Right lobe of liver (tissue), 6 donors: ENCODE data around the gene TEX19. TPM values are rescaled to one million over a fixed set of nuclear protein-coding genes. Genes with fewer than 3 reads are reported as not detected.

ENCODE experiments used
- ATAC-seq, 4 donors: fragments of 200-7000 bp; cut with Tn5 transposase; one replicate each; pipeline ENCODE4 v1.9.1; 2020; ENCODE audit warnings: mild to moderate bottlenecking in 4 of 4, moderate library complexity in 4 of 4
- DNase-seq, 3 donors: peaks; one replicate each; pipeline ENCODE4 v3.0.0-alpha.2; 2020
- H3K27ac ChIP-seq, 3 donors: fragments of 200-600 bp; one replicate each; pipeline ENCODE4 v1.8.0; 2022
- H3K27me3 ChIP-seq, 2 donors: fragments of 200-600 bp; one replicate each; pipeline ENCODE4 v1.8.0; 2022
- H3K36me3 ChIP-seq, 4 donors: fragments of 200-600 bp; sonication (generic) in 1 of 4; one replicate each; pipeline versions ENCODE4 v1.5.1 to v1.8.0; 2017 to 2022; ENCODE audit warnings: control low read depth in 1 of 4
- H3K4me1 ChIP-seq, 4 donors: fragments of 200-600 bp; sonication (generic) in 1 of 4; one replicate each; pipeline versions ENCODE4 v1.5.1 to v1.8.0; 2017 to 2022; ENCODE audit warnings: control low read depth in 1 of 4
- H3K4me3 ChIP-seq, 3 donors: fragments of 200-600 bp; one replicate each; pipeline ENCODE4 v1.8.0; 2022
- H3K9me3 ChIP-seq, 4 donors: fragments of 200-600 bp; sonication (generic) in 1 of 4; one replicate each; pipeline versions ENCODE4 v1.5.1 to v1.8.0; 2017 to 2022; ENCODE audit warnings: control low read depth in 1 of 4
- POLR2A ChIP-seq: fragments of 450-650 bp; IDR thresholded peaks from one replicate; pipeline ENCODE4 v1.6.1; 2017; ENCODE audit warnings: antibody characterized with exemption, mild to moderate bottlenecking
- WGBS: methylation state at CpG from one replicate; pipeline ENCODE4 v1.1.6; 2018; ENCODE audit warnings: low coverage, low lambda C conversion rate; ENCODE audit not compliant: insufficient coverage; ENCODE audit errors: missing lambda C conversion rate; 5-methylcytosine and 5-hydroxymethylcytosine counted together
- intact Hi-C, 2 donors: fragments of 100-400 bp; cut with DNase I; formaldehyde crosslinking; loops; one replicate each; pipeline versions ENCODE4 v1.11.2 to v1.14.1; 2022
- total RNA-seq, 6 experiments: library from RNA; depleted of rRNA in 2 of 6; stranded (reverse); fragments of >200 nt in 2 of 6; fragmentation: NEBNext Ultra II Directional in 3 of 6; extraction: Animal tissue kit (Norgen Biotek cat#: 25700) in 3 of 6; gene quantifications; one replicate each; pipeline versions ENCODE4 v1.1.0 to v1.2.4, GENCODE V29; 2016 to 2023
- TF ChIP-seq, protein P1 (sequence below), 4 donors: fragments of 200-600 bp in 3 of 4; fragments of 450-650 bp in 1 of 4; IDR thresholded peaks; one replicate each; pipeline versions ENCODE4 v1.5.1 to v1.8.0; 2016 to 2022; ENCODE audit warnings: antibody characterized with exemption in 4 of 4, mild to moderate bottlenecking in 2 of 4
- donor health status: DM: no; HTN: yes; CAD: no.
- donor health status: DM: no; HTN: no; CAD: no.
- donor health status: DM: no; HTN: no; CAD: no.
- donor health status: DM: no; HTN: yes; CAD: no.
- donor health status: DM: no; HTN: yes; CAD: no.

TEX19 gene
- total RNA-seq, 6 experiments from 2014 or later = not detected

DNA sequence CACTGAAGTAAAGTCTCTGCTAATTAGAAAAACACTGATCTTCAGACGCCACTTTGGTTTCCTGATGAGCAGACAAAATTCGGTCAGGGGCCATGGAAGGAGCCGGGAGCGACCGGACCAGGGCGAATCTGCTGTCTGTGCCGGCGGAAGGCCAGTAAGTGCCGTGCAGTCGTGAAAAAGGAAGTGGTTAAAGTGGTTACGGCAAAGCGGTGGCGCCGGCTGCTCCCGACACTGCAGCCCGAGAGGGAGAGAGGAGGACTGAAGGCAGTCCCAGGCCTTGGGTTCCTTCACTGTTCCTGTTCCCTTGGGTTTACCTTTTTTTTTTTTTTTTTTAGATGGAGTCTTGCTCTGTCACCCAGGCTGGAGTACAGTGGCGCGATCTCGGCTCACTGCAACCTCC lies 41.8 kb downstream of the TEX19 start:
- H3K36me3 ChIP-seq = no peaks in the 10 kb centered on the region
- peaks cover 0 to 8% (median 0%) of the 10 kb centered on the region in 4 donors for H3K4me1 ChIP-seq
- H3K4me3 ChIP-seq = no peak overlapping the region
- intact Hi-C loops = no loop called here
- TF ChIP-seq, protein P1, sequence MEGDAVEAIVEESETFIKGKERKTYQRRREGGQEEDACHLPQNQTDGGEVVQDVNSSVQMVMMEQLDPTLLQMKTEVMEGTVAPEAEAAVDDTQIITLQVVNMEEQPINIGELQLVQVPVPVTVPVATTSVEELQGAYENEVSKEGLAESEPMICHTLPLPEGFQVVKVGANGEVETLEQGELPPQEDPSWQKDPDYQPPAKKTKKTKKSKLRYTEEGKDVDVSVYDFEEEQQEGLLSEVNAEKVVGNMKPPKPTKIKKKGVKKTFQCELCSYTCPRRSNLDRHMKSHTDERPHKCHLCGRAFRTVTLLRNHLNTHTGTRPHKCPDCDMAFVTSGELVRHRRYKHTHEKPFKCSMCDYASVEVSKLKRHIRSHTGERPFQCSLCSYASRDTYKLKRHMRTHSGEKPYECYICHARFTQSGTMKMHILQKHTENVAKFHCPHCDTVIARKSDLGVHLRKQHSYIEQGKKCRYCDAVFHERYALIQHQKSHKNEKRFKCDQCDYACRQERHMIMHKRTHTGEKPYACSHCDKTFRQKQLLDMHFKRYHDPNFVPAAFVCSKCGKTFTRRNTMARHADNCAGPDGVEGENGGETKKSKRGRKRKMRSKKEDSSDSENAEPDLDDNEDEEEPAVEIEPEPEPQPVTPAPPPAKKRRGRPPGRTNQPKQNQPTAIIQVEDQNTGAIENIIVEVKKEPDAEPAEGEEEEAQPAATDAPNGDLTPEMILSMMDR (IDR thresholded peaks at IDR 0.05) = no peak
- TF ChIP-seq POLR2A = no peak
- no peaks in the 10 kb centered on the region for H3K9me3 ChIP-seq
- no peak overlapping the region for H3K27ac ChIP-seq
- peak; percentile 53 to 82 (median 58) for ATAC-seq
- H3K27me3 ChIP-seq = no peaks in the 10 kb centered on the region
- DNase-seq = peak in 1 of 3 donors; percentile 54
- 58% methylated on average over 18 of the region's 19 CpGs for WGBS

DNA sequence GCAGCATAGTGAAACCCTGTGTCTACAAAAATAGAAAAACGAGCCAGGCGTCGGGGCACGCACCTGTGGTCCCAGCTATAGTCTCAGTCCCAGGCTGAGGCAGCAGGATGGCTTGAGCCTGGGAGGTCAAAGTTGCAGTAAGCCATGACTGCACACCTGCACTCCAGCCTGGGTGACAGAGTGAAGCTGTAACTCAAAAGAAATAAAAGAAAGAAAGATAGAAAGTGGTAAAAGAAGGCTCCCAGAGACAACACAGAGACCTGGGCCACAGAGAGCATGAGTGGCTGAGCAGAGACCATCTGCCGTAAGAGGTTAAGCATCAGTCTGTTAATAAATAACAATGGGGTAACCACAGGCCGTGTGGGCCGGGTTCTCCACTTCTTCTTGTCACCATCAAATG lies 43.8 kb downstream of the TEX19 start:
- DNase-seq = no peak
- Histone ChIP-seq H3K4me1 (peaks cover 0 to 8% (median 0%) of the 10 kb centered on the region in 4 donors), H3K27me3 (no peaks in the 10 kb centered on the region), H3K4me3 (no peak overlapping the region), H3K9me3 (no peaks in the 10 kb centered on the region), H3K27ac (no peak overlapping the region), H3K36me3 (no peaks in the 10 kb centered on the region)
- TF ChIP-seq POLR2A = no peak
- TF ChIP-seq, protein P1 (IDR thresholded peaks at IDR 0.05) = no peak
- peak; percentile 71 to 82 (median 78) for ATAC-seq
- WGBS = 32% methylated on average over 6 of the region's 7 CpGs
- intact Hi-C loops = no loop called here

DNA sequence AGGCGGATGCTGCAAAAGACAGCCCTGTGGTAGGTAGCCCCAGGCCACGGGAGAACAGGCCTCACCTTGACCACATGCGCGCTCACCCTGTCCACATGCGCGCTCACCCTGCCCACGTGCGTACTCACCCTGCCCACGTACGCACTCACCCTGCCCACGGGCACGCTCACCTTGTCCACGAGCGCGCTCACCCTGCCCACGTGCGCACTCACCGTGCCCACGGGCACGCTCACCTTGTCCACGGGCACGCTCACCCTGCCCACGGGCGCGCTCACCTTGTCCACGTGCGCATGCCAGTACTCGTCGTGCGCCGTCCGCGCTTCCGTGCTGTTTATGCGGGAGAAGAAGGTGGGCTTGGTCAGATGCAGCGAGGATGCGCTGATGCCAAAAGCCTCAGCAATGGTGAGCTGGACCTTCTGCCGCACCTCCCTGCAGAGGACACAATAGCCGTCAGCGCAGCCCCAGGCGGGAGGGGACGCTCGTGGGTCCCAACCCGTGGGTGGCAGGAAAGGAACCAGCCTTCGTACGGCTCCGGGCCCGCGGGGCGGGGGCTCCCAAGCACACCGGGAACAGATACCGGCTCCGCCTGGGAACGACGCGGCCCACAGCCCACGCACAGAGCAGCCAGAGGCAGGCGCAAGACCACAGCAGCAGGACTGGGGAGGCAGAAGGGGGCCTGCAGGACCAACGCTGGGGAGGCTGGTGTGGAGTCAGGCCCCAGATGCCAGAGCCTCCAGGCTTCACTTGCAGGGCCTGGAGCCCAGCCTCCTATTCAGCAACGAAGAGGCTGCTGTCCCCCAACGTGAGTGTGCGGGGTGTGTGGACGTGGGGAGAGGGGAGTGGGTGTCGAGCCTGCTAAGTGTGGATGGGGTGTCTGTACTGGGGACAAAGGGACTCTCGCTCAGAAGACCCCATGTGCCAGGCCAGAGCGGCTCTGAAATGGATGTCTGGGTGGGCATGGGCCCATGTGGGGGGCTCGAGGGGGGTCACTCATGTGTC lies 44.9 kb downstream of the TEX19 start:
- DNase-seq = no peak
- Histone ChIP-seq H3K9me3 (no peaks in the 10 kb centered on the region), H3K36me3 (no peaks in the 10 kb centered on the region), H3K27me3 (no peaks in the 10 kb centered on the region), H3K4me3 (no peak overlapping the region), H3K4me1 (peaks cover 0 to 8% (median 0%) of the 10 kb centered on the region in 4 donors), H3K27ac (no peak overlapping the region)
- TF ChIP-seq, protein P1 (IDR thresholded peaks at IDR 0.05) = no peak
- no peak for TF ChIP-seq POLR2A
- intact Hi-C loops = no loop called here
- 93% methylated on average over 37 of the region's 67 CpGs for WGBS
- no peak for ATAC-seq

DNA sequence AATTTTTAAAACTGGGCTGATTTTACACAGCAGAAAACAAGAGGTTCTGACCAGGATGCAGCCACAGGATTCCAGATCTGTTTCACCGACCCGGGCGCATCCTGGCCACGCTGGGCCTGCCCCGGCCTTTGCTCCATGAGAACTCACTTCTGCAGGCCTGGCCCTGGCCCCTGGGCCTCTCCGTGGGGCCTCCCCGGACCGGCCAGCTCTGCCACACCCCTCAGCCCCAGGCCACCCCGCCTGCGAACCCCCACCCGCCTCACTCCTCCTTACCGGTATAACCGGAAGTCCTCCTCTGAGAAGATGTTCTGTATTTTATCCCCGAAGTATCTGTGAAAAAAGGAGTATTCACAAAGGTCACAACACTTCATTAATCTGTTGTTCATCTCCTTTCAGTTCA lies 46.0 kb downstream of the TEX19 start:
- DNase-seq (no peak), ATAC-seq (no peak)
- Histone ChIP-seq H3K4me1 (peaks cover 0 to 8% (median 0%) of the 10 kb centered on the region in 4 donors), H3K27ac (no peak overlapping the region), H3K4me3 (no peak overlapping the region), H3K9me3 (no peaks in the 10 kb centered on the region), H3K27me3 (no peaks in the 10 kb centered on the region), H3K36me3 (no peaks in the 10 kb centered on the region)
- WGBS = 97% methylated on average over 7 of the region's 14 CpGs
- intact Hi-C loops = no loop called here
- TF ChIP-seq POLR2A = no peak
- TF ChIP-seq, protein P1 (IDR thresholded peaks at IDR 0.05) = no peak
